ENCODE data around the gene ZRANB3. TPM values are rescaled to one million over a fixed set of nuclear protein-coding genes. Genes with fewer than 3 reads are reported as not detected.
"Not testable (repeated sequence)": the region's sequence is repeated elsewhere in the genome, so short reads cannot be mapped to it uniquely, and the experiment has no call there.

The ZRANB3 gene
- total RNA-seq, 1 donor from 2014 or later = 6.8 TPM

DNA sequence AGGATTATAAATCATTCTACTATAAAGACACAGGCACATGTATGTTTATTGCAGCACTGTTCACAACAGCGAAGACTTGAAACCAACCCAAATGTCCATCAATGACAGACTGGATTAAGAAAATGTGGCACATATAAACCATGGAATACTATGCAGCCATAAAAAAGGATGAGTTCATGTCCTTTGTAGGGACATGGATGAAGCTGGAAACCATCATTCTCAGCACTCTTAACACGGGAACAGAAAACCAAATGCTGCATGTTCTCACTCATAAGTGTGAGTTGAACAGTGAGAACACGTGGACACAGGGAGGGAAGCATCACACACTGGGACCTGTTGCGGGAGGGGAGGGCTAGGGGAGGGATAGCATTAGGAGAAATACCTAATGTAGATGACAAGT, 441.4 kb downstream of the ZRANB3 start:
- H3K27me3 Mint-ChIP-seq (ENCODE audit: insufficient read depth); intact Hi-C loops (cut with micrococcal nuclease); H3K27ac Mint-ChIP-seq; H3K4me3 Mint-ChIP-seq; DNase-seq (ENCODE audit: low spot score); H3K4me1 Mint-ChIP-seq (ENCODE audit: low read depth): not testable (repeated sequence)
- peaks cover 15% of the 10 kb centered on the region for H3K9me3 Mint-ChIP-seq
- peaks cover 34% of the 10 kb centered on the region for H3K36me3 Mint-ChIP-seq (ENCODE audit: low read depth)

Other genes starting within 250 kb of the ZRANB3 start
- gene R3HDM1, start 266 bp upstream of the ZRANB3 start, total RNA-seq = 63.0 and 64.0 TPM in 2 replicates
- gene UBXN4, start 210.6 kb upstream of the ZRANB3 start, total RNA-seq = 115 and 121 TPM in 2 replicates

Data from activated T-helper 1 cell treated with anti-CD3 and anti-CD28 coated beads, Interleukin-12 subunit alpha, Interleukin-12 subunit beta, Interleukin-2, Interleukin-4 antibody, amounts not matched to agents 30 ng/mL and 10 ng/mL and 1 ng/mL, durations not matched to agents 14 hours and 24 hours and 36 hours (primary cell).